ENCODE measurements around the gene ARHGEF10L. TPM values are rescaled to one million over a fixed set of nuclear protein-coding genes. Genes with fewer than 3 reads are reported as not detected.
A peak's percentile ranks its signal among the peaks of the same experiment; 100 is the strongest.

ARHGEF10L gene
- total RNA-seq, 4 donors from 2014 or later = 30.0 to 61.4 (median 44.7) TPM

DNA sequence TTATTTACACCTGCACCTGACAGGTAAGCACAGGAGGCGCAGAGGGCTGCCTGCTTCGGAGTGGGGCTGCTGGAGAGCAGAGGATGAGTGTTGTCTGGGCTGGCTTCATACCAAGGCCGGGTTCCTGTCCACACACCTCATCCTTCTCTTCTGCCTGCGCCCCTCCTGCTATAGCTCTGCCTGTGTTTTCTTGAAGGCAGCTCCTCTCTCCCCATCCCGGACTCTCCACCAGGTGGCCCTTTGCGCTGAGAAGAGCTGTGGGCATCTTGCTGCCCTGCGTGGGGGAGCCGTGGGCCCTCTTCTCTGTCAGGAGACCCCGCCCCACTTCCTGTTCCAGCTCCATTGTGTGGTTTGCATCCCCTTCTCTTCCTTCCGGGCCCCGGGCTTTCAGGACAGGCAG is 35.0 kb downstream of the ARHGEF10L start:
- no peak for TF ChIP-seq POLR2A (IDR thresholded peaks at IDR 0.05)
- TF ChIP-seq, protein P1, sequence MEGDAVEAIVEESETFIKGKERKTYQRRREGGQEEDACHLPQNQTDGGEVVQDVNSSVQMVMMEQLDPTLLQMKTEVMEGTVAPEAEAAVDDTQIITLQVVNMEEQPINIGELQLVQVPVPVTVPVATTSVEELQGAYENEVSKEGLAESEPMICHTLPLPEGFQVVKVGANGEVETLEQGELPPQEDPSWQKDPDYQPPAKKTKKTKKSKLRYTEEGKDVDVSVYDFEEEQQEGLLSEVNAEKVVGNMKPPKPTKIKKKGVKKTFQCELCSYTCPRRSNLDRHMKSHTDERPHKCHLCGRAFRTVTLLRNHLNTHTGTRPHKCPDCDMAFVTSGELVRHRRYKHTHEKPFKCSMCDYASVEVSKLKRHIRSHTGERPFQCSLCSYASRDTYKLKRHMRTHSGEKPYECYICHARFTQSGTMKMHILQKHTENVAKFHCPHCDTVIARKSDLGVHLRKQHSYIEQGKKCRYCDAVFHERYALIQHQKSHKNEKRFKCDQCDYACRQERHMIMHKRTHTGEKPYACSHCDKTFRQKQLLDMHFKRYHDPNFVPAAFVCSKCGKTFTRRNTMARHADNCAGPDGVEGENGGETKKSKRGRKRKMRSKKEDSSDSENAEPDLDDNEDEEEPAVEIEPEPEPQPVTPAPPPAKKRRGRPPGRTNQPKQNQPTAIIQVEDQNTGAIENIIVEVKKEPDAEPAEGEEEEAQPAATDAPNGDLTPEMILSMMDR (IDR thresholded peaks at IDR 0.05) = peak in 4 of 6 experiments; percentile 16 to 28 (median 18)
- Histone ChIP-seq H3K4me3 (no peak overlapping the region), H3K27ac (peak overlapping the region; percentile 28 to 96 (median 93)), H3K36me3 (peaks cover 0 to 7% (median 0%) of the 10 kb centered on the region in 3 donors), H3K4me1 (peaks cover 39 to 94% (median 43%) of the 10 kb centered on the region in 3 donors), H3K27me3 (no peaks in the 10 kb centered on the region), H3K9me3 (no peaks in the 10 kb centered on the region)
- intact Hi-C loops (cut with DNase I) = no loop called here
- 47 to 56% methylated on average over 11 of the region's 11 CpGs for WGBS, 2 donors
- no peak for DNase-seq

DNA sequence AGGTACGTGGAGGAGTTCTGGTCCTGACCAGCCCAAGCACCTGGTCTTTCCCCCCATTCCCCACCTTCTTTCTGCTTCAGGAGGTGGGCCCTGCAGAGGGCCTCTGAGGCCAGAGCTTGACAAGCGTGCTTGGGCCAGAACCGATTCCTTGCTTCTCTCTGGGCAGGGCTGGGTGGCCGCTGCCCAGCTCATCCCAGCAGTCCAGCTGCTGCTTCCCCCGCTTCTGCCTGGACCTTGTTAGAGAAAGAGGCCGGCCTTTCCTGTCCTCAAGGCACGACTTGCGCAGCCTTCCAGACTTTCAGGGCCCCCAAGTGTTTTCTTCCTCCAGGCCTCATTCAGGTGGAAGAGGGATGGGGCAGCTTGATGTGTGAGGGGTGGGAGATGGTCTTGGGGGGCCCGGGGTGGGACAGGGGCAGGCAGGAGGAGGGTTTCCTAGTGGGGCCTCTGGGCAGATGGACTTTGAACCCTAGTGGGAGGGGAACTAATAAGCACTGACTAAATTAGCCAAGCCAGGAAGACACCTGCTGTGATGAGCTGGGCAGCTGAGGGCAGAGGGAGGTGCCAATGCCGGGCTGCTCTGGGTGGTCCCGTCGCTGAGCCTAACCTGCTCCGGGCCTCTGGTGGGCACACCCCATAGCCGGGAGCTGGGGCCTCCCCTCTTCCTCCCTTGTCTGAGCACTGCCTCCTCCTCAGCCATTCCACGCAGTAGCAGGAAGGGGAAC is 36.5 kb downstream of the ARHGEF10L start:
- TF ChIP-seq POLR2A (IDR thresholded peaks at IDR 0.05) = no peak
- TF ChIP-seq, protein P1 (IDR thresholded peaks at IDR 0.05) = no peak
- Histone ChIP-seq H3K36me3 (peaks cover 0 to 13% (median 0%) of the 10 kb centered on the region in 3 donors), H3K4me3 (no peak overlapping the region), H3K4me1 (peaks cover 32 to 94% (median 47%) of the 10 kb centered on the region in 3 donors), H3K27me3 (no peaks in the 10 kb centered on the region), H3K9me3 (no peaks in the 10 kb centered on the region), H3K27ac (peak overlapping the region; percentile 26 to 96 (median 93))
- intact Hi-C loops (cut with DNase I) = no loop called here
- WGBS, 2 donors = 45 to 60% methylated on average over 8 to 9 of the region's 15 CpGs
- no peak for DNase-seq

DNA sequence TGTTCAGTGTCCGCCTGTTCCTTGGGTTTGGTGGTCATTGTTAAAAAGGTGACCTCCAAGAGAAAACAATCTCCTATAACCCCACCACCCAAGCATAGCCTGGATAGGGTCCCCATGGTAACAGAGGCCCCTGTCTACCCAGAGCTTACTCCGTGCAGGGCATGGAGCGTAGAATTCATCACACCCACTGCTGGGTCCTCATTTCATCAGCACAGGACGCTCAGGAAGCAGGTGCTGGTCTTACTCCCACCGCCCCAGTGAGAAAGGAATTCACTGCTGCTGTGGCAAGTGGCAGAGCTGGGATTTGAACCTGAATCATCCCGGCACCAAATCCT is 37.0 kb downstream of the ARHGEF10L start:
- Histone ChIP-seq H3K27me3 (no peaks in the 10 kb centered on the region), H3K4me3 (no peak overlapping the region), H3K9me3 (no peaks in the 10 kb centered on the region), H3K27ac (peak overlapping the region in 3 of 4 donors; percentile 92 to 96 (median 94)), H3K4me1 (peaks cover 32 to 94% (median 50%) of the 10 kb centered on the region in 3 donors), H3K36me3 (peaks cover 0 to 14% (median 0%) of the 10 kb centered on the region in 3 donors)
- intact Hi-C loops (cut with DNase I) = no loop called here
- TF ChIP-seq POLR2A (IDR thresholded peaks at IDR 0.05) = no peak
- TF ChIP-seq, protein P1 (IDR thresholded peaks at IDR 0.05) = no peak
- no peak for DNase-seq
- 92 to 93% methylated on average over 3 to 5 of the region's 6 CpGs for WGBS, 2 donors

DNA sequence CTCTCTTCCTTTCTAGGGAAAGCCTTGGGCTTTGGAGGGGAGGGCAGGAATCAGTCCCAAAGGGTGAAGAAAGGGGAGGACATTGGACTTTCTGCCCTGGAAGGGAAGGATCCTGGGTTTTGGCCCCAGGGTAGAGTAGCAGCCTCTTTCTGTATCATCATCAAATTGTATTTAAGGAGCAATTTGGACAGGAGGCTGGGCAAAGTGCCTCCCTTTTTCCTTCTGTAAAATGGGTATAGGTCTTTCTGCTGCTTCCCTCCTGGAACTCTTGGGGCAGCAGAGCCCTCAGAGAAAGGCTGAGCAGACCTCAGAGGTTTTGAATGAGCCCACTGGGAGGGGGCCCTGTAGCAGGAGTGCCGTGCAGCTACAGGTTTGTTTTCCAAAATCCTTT is 38.4 kb downstream of the ARHGEF10L start:
- H3K4me3 ChIP-seq = no peak overlapping the region
- H3K9me3 ChIP-seq = no peaks in the 10 kb centered on the region
- H3K36me3 ChIP-seq = peaks cover 0 to 24% (median 0%) of the 10 kb centered on the region in 3 donors
- H3K27me3 ChIP-seq = no peaks in the 10 kb centered on the region
- peaks cover 39 to 94% (median 57%) of the 10 kb centered on the region in 3 donors for H3K4me1 ChIP-seq
- DNase-seq = no peak
- intact Hi-C loops (cut with DNase I) = no loop called here
- WGBS, 2 donors = 67 to 80% methylated on average over 1 of the region's 1 CpG
- H3K27ac ChIP-seq = peak overlapping the region in 2 of 4 donors; percentile 12 to 25
- TF ChIP-seq, protein P1 (IDR thresholded peaks at IDR 0.05) = no peak
- TF ChIP-seq POLR2A (IDR thresholded peaks at IDR 0.05) = no peak
